ENCODE measurements around the gene TVP23C.
"Not testable (repeated sequence)": the region's sequence is repeated elsewhere in the genome, so short reads cannot be mapped to it uniquely, and the experiment has no call there.

TVP23C gene

GRCh38 chr17:15563375-15563857 lies at the start of gene TVP23C:
TVP23C (minus strand) TSS chr17:15563483; CDS start chr17:15563448, 35 bp downstream.
- not testable (repeated sequence) for H3K4me1 Mint-ChIP-seq (ENCODE audit: low read depth); H3K27me3 Mint-ChIP-seq (ENCODE audit: low read depth); H3K36me3 Mint-ChIP-seq (ENCODE audit: low read depth); H3K9me3 Mint-ChIP-seq
- peak within 1 kb of the TSS; percentile 96 for H3K4me3 Mint-ChIP-seq
- peak within 1 kb of the TSS; percentile 91 for H3K27ac Mint-ChIP-seq

GRCh38 chr17:15592960-15593359 lies 29.7 kb upstream of the TVP23C start:
- peaks cover 25% of the 10 kb centered on the region for H3K4me1 Mint-ChIP-seq (ENCODE audit: low read depth)
- not testable (repeated sequence) for H3K4me3 Mint-ChIP-seq; H3K27me3 Mint-ChIP-seq (ENCODE audit: low read depth); H3K36me3 Mint-ChIP-seq (ENCODE audit: low read depth); H3K27ac Mint-ChIP-seq; H3K9me3 Mint-ChIP-seq

DNA sequence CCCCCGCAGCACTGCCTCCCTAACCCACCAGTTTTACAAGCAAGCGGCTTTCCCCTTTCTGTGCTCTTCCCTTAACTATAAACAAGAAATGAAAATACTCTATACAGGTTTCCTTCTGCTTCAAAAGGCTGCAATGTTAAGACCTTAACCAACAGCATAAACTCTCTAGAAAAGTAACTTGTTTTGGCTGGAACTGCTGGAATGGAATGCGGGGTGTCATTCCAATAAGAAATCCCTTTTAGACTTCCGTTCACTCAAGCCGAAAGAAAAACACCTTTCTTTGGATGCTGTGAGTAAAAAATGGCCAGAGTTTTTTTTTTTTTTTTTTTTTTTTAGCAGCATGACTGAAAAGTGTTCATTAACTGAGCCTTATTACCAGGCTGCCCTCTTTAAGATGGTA lies 28.7 kb upstream of the TVP23C start:
- Mint-ChIP-seq H3K27ac (peak overlapping the region; percentile 55), H3K4me1 (ENCODE audit: low read depth) (peaks cover 27% of the 10 kb centered on the region)
- not testable (repeated sequence) for H3K27me3 Mint-ChIP-seq (ENCODE audit: low read depth); H3K9me3 Mint-ChIP-seq; H3K4me3 Mint-ChIP-seq; H3K36me3 Mint-ChIP-seq (ENCODE audit: low read depth)

DNA sequence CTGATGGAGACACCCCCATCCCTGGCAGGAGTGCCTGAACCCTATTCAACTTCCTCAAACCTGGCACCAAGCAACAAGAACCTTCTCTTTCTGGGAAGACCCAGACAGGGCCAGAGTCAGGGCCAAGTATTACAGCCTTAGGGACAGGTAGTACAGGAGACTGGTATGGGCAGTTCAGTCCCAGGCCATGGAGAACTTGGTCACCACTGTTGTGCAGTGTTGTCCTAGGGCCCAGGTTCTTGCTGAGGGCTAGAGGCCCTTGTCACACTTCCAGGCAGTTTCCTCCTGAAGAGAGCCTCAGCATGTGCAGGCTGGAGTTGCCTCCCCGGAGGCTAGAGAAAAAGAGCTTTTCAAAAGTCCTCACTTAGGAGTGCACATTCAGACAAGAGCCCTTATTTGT lies 27.6 kb upstream of the TVP23C start:
- peak overlapping the region; percentile 46 for H3K4me3 Mint-ChIP-seq
- H3K9me3 Mint-ChIP-seq; H3K36me3 Mint-ChIP-seq (ENCODE audit: low read depth); H3K27me3 Mint-ChIP-seq (ENCODE audit: low read depth): not testable (repeated sequence)
- peak overlapping the region; percentile 20 for H3K27ac Mint-ChIP-seq
- peaks cover 27% of the 10 kb centered on the region for H3K4me1 Mint-ChIP-seq (ENCODE audit: low read depth)

GRCh38 chr17:15589544-15590536 lies 26.6 kb upstream of the TVP23C start:
- not testable (repeated sequence) for H3K9me3 Mint-ChIP-seq; H3K36me3 Mint-ChIP-seq (ENCODE audit: low read depth); H3K27me3 Mint-ChIP-seq (ENCODE audit: low read depth)
- Mint-ChIP-seq H3K4me3 (peak overlapping the region; percentile 64), H3K27ac (peak overlapping the region; percentile 83), H3K4me1 (ENCODE audit: low read depth) (peaks cover 27% of the 10 kb centered on the region)

DNA sequence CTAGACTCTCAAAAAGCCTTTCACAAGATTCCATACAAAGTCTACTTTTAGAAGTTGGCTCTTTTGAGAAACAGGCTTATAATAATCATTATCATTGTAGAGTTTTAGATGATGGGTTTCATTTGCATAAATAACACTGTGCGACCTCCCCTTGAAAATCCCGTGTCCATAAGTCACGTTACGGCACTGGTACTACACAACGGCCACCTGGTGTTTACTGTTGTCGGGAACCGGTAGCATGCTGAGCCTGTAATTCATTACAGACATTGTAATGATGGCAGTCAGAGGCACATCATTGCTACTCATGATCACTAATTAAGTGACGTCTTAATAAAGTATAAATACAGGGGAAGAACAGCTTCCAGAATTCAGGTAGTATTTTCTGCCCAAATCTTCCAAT lies 24.7 kb upstream of the TVP23C start:
- not testable (repeated sequence) for H3K27me3 Mint-ChIP-seq (ENCODE audit: low read depth); H3K4me3 Mint-ChIP-seq; H3K9me3 Mint-ChIP-seq; H3K36me3 Mint-ChIP-seq (ENCODE audit: low read depth)
- Mint-ChIP-seq H3K27ac (peak overlapping the region; percentile 76), H3K4me1 (ENCODE audit: low read depth) (peaks cover 27% of the 10 kb centered on the region)

GRCh38 chr17:15583313-15583712 lies 20.0 kb upstream of the TVP23C start:
- not testable (repeated sequence) for H3K36me3 Mint-ChIP-seq (ENCODE audit: low read depth); H3K27ac Mint-ChIP-seq

GRCh38 chr17:15581462-15581861 lies 18.2 kb upstream of the TVP23C start:
- H3K4me1 Mint-ChIP-seq (ENCODE audit: low read depth); H3K36me3 Mint-ChIP-seq (ENCODE audit: low read depth); H3K9me3 Mint-ChIP-seq; H3K27ac Mint-ChIP-seq; H3K27me3 Mint-ChIP-seq (ENCODE audit: low read depth); H3K4me3 Mint-ChIP-seq: not testable (repeated sequence)

More at GRCh38 chr17:15583313-15583712, 20.0 kb upstream of the TVP23C start:
- not testable (repeated sequence) for H3K4me3 Mint-ChIP-seq; H3K9me3 Mint-ChIP-seq; H3K27me3 Mint-ChIP-seq (ENCODE audit: low read depth); H3K4me1 Mint-ChIP-seq (ENCODE audit: low read depth)

DNA sequence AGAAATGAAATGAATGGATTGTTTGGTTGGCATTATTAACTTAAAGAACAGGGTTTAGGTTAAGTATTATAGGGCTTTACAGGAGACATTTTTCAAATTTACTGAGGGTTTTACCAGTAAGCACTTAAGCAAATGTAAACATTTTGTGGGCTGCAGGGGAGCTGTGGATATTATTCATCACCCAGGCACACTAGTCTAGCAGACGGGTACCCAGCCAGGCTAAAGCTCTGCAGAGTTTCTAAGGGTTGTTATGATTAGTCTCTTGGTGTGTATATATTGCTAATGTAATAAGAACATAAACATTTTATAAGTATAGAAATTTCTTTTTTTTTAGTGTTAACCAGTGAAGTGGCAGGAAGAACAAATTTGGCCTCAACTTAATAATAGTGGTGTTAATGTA lies 13.6 kb upstream of the TVP23C start:
- not testable (repeated sequence) for H3K36me3 Mint-ChIP-seq (ENCODE audit: low read depth); H3K27ac Mint-ChIP-seq
- peaks cover 10% of the 10 kb centered on the region for H3K27me3 Mint-ChIP-seq (ENCODE audit: low read depth)

GRCh38 chr17:15574660-15575059 lies 11.4 kb upstream of the TVP23C start:
- peaks cover 21% of the 10 kb centered on the region for H3K27me3 Mint-ChIP-seq (ENCODE audit: low read depth)
- not testable (repeated sequence) for H3K27ac Mint-ChIP-seq

More for the DNA sequence above, 13.6 kb upstream of the TVP23C start:
- not testable (repeated sequence) for H3K9me3 Mint-ChIP-seq; H3K4me3 Mint-ChIP-seq; H3K4me1 Mint-ChIP-seq (ENCODE audit: low read depth)

GRCh38 chr17:15573870-15574269 lies 10.6 kb upstream of the TVP23C start:
- not testable (repeated sequence) for H3K4me3 Mint-ChIP-seq; H3K4me1 Mint-ChIP-seq (ENCODE audit: low read depth); H3K27ac Mint-ChIP-seq; H3K9me3 Mint-ChIP-seq; H3K36me3 Mint-ChIP-seq (ENCODE audit: low read depth)
- peaks cover 21% of the 10 kb centered on the region for H3K27me3 Mint-ChIP-seq (ENCODE audit: low read depth)

More at GRCh38 chr17:15574660-15575059, 11.4 kb upstream of the TVP23C start:
- H3K36me3 Mint-ChIP-seq (ENCODE audit: low read depth); H3K4me1 Mint-ChIP-seq (ENCODE audit: low read depth); H3K4me3 Mint-ChIP-seq; H3K9me3 Mint-ChIP-seq: not testable (repeated sequence)

DNA sequence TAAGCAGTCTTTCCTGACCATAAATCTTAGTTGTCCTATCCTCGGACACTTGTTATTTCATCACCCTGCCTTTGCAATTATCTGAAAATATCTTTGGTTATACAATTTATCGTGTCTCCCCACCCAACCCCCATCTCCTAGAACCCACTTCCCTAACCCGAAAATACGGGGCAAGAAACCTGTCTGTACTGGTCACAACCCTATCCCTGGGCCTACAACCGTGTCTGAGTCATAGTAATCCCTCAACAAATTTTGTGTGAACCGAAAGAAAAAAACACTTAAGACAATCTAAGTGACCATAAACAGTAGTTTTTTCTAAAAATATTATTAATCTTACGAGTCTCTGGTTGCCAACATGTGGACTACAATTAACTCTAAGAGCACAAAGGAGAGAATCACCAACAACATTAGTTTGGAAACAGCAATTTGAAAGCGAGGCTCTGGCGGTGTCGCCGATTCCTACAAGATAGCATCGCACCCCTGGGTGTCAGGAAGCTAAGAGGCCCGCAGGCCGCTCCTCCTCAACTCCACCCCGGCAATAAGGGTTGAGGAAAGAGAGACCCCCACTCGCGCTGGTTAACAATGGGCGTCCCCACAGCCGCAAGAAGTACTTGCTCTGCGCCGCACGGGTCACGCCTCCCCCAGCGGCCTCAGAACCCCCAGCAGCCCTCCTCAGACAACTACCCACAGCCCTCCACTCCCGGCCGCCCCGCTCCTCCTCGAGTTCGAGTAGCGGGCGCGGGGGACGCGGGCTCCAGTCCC lies 489 bp downstream of the TVP23C start:
- not testable (repeated sequence) for H3K4me1 Mint-ChIP-seq (ENCODE audit: low read depth); H3K36me3 Mint-ChIP-seq (ENCODE audit: low read depth); H3K9me3 Mint-ChIP-seq; H3K27me3 Mint-ChIP-seq (ENCODE audit: low read depth)
- Mint-ChIP-seq H3K27ac (peak overlapping the region; percentile 91), H3K4me3 (peak overlapping the region; percentile 96)

DNA sequence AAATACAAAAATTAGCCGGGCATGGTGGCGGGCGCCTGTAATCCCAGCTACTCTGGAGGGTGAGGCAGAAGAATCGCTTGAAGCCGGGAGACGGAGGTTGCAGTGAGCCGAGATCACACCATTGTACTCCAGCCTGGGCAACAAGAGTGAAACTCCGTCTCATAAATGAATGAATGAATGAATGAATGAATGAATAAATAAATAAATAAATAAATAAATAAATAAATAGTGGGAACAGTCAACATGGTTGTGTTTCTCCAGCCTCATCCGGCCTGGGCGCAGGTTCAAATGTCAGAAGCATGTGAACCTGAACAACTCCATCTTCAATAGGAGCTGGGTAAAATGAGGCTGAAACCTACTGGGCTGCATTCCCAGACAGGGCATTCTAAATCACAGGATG lies 1.8 kb downstream of the TVP23C start:
- not testable (repeated sequence) for H3K36me3 Mint-ChIP-seq (ENCODE audit: low read depth)

DNA sequence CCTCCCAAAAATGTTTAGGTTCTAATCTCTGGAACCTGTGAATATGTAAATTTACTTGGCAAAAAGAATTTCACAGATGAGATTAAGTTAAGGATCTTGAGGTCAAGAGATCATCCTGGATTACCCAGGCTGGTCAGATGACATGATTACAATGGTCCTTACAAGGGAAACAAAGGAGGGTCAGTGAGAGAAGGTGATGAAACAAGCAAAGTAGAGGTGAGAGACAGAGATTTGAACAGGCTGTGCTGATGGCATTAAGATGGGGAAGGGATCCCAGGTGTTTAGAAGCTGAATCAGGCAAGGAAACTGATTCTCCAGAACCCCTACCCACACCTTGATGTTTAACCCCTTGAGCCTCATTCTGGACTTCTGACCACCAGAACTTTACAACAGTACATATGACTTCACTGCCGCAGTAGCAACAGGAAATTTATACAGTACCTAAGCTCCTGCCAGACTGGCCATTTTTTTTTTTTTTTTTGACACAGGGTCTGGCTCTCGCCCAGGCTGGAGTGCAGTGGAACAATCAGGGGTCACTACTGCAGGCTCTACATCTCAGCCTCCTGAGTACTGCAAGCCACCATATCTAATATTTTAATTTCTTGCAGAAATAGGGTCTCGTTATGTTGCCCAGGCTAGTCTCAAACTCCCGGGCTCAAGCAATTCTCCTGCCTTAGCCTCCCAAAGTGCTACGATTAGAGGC lies 4.7 kb downstream of the TVP23C start:
- not testable (repeated sequence) for H3K27me3 Mint-ChIP-seq (ENCODE audit: low read depth); H3K27ac Mint-ChIP-seq; H3K4me3 Mint-ChIP-seq; H3K36me3 Mint-ChIP-seq (ENCODE audit: low read depth); H3K9me3 Mint-ChIP-seq
- H3K4me1 Mint-ChIP-seq (ENCODE audit: low read depth): peaks cover 14% of the 10 kb centered on the region

More for the DNA sequence above, 1.8 kb downstream of the TVP23C start:
- not testable (repeated sequence) for H3K27me3 Mint-ChIP-seq (ENCODE audit: low read depth); H3K27ac Mint-ChIP-seq; H3K4me3 Mint-ChIP-seq; H3K9me3 Mint-ChIP-seq; H3K4me1 Mint-ChIP-seq (ENCODE audit: low read depth)
